8988T (cell line): ENCODE results near the gene VIPR2.
"Not testable (repeated sequence)": the region's sequence is repeated elsewhere in the genome, so short reads cannot be mapped to it uniquely, and the experiment has no call there.

ENCODE experiments used
- DNase-seq: peaks from one replicate; pipeline ENCODE4 v3.0.0; 2011

Gene VIPR2

GRCh38 chr7:159117366-159118196 lies 27.1 kb downstream of the VIPR2 start:
- no peak for DNase-seq

GRCh38 chr7:159116581-159117339 lies 27.9 kb downstream of the VIPR2 start:
- DNase-seq: no peak

DNA sequence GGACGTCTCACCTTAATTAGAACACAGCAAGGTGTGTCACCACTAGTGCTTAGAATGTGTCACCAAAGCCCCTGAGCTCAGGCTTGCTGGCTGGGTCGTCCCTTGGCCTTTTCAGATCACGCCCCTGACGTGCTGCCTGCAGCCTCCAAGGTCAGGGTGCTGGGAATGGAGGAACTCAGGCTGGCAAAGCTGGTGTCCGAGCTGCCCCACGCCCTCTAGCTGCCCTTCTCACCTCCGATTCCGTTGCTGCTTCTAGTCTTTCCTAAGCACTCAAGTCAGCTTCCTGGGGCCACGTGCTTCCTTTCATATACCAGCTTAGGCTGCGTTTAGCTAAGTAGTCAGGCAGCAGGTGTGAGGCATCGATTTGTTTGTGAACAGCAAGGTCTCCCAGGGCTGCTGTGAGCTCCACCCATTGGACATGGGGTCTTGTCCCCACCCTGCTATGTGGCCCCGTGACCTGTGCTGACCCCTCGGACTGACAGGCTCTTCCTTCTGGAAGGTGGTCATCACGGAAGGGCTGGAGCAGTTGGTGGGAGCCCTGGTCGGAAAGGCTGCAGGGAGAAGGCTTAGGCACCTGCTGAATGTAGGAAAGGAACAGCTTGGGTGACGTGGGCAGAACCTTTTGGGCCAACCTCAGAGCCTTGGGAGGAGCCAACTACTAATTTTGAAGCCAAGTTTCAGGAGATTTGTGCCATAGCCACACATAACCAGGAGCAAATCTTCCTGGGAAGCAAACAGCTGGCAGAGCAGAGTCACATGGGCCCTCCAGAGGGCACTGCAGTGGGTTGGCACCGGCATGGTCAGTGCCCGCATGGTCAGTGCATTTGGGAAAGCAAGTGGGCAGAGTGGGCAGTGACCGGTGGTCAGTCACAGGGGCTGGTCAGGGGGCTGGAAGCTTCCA lies 28.8 kb downstream of the VIPR2 start:
- no peak for DNase-seq

DNA sequence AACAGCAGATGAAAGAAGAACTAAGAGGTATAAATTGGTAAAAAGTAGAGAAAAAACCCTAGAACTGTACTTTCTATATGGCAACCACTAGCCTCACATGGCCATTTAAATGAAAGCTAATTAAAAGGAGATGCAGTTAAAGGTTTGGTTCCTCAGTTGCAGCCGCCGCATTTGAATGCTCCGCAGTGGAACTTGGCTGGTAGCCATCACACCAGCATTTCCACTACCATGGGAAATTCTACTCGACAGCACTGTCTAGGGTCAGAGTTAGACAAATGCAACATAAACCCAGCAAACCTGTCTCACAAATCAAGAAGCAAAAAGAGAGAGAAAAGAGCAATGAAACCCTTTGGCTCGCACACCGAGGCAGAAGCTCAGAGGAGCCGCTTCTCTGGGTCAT lies 29.7 kb downstream of the VIPR2 start:
- DNase-seq: no peak

GRCh38 chr7:159114096-159114495 lies 30.6 kb downstream of the VIPR2 start:
- no peak for DNase-seq

DNA sequence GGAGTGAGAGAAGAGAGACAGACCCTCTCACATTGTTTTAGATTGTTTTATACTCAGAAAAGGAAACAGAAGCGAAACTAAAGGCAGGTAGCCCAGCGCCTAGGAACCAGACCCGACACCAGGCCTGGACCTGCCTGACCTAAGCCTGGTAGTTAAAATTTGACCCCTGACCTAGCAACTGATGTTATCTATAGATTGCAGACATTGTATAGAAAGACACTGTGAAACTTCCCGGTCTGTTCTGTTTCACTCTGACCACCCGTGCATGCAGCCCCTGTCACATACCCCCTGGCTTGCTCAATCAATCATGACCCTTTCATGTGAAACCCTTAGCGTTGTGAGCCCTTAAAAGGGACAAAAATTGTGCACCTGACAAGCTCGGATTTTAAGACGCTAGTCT lies 31.6 kb downstream of the VIPR2 start:
- DNase-seq: no peak

GRCh38 chr7:159112136-159113011 lies 32.3 kb downstream of the VIPR2 start:
- no peak for DNase-seq

DNA sequence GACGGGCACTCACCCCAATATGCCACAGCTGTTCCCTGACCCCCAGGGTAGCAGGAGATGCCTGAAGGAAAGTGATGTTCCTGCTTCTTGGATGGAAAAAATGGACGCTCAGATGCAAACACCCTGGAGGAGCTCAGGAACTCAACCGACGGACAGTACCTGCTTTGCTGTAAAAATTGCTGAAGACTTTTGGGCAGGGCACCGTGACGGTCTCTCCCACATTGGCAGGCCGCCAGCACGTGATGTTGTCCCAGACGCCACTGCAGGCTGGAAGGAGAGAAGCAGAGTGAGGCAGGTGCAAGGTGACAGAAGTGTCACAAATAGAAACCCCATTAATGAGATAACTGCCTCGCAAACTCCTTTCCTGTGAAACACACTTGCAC lies 35.0 kb downstream of the VIPR2 start:
- DNase-seq: no peak

DNA sequence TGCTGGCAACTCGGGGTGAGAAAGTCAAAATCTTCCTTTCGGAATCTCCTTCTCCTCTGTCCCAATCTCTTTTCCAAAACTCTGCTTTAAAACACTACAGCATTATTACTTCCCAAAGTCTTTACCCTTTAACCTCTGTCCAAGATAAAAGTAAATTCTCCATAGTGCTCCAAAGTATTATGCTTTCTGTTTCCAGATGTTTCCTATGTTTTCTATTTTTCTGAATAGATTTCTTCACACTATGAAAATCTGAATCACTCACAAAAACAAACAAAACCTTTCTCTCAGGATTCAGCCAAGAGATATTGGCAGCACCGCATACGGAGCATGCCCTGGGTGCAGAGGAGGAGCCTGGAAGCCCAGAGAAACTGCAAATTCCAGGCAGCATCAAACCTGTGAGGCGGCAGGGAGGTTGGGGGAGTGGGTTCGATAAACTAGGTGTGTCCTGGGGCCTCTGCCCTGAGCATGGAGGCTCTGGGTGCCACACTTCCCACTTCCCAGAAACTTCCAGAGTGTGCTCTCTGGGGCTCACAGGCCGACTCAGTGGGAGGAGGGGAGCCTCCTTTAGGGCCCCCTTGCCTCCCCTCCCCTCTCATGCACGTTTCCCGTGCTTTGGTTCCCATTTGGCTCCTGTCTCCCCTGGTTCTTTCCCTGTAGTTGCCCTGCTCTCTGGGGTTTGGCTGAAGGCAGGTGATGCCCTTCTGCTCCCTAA lies 35.6 kb downstream of the VIPR2 start:
- DNase-seq: no peak

DNA sequence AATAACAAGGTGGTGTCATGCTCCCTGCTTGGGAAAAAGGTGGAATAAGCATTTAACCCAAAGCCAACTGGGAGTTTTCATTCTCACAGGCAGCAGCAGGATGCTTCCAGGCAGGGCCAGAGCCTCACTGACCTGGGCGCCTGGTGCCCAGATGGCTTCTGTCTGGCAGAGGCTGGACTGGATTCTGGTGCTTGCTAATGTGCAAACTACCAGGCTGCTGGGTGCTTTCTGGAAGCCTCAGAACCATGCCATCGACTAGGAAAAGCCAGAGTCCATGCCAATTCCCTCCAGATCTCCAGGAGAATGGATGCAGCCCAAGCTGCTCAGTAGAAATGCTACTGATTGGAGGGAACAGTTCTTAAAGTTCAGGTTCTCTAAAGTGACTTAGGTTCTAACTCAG lies 36.2 kb downstream of the VIPR2 start:
- no peak for DNase-seq

DNA sequence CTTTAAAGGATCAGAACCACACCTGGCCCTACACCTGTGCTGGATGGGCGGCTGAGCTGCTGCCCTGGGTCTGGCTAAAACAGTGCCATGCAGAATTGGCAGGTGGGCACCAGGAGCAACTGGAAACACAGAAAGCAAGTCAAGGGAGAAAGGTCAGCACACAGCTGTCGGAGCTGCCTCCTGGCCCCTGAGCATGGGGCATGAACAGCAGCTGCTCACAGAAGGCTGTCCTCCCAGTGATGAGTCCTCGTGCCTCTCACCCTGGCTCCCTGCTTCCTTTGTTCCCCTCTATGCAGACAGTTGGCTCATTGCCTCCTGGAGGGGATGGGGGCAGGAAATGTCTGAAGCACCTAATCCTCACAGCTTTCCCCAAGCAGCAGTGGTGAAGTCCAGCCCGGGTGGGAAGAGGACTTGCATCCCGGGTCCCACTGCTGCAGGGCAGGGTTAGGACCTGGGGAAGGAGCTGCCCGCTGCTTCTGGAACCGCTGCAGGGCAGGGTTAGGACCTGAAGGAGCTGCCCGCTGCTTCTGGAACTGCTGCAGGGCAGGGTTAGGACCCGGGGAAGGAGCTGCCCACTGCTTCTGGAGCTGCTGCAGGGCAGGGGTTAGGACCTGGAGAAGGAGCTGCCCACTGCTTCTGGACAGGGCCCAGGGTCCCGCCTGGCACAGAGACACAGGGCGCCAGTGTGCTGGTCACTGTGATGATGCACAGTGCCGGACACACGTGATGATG lies 37.3 kb downstream of the VIPR2 start:
- DNase-seq: no peak

DNA sequence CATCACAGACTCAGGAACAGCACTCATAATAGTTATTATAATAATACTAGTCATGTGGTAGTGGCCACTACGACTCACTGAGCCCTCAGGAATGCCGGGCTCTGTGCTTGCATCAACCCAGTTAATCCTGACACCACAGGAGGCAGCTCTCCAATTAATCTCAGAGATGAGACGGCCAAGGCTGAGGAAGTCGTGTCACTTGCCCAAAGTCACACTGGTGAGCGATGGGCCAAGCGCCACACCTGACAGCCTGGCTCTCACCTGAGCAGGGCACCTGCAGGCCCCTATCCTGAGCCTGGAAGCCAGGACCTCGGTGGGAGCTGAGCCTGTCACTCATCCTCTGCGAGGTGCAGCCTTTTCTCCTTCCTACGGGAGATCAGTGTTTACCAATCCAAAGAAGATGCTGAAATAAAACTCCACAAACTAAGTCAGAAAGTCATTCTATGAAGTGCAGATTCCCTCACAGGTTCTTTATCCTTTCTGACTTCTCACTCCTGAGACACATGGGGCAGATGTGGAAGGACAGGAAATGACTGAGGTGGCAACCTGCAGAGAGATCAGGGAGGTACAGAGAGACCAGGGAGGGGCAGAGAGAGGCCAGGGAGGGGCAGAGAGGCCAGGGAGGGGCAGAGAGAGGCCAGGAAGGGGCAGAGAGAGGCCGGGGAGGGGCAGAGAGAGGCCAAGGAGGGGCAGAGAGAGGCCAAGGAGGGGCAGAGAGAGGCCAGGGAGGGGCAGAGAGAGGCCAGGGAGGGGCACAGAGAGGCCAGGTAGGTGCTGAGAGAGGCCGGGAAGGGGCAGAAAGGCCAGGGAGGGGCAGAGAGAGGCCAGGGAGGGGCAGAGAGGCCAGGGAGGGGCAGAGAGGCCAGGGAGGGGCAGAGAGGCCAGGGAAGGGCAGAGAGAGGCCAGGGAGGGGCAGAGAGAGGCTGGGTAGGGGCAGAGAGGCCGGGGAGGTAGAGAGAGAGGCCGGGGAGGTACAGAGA lies 38.5 kb downstream of the VIPR2 start:
- DNase-seq: no peak

GRCh38 chr7:159105066-159105780 lies 39.4 kb downstream of the VIPR2 start:
- no peak for DNase-seq

DNA sequence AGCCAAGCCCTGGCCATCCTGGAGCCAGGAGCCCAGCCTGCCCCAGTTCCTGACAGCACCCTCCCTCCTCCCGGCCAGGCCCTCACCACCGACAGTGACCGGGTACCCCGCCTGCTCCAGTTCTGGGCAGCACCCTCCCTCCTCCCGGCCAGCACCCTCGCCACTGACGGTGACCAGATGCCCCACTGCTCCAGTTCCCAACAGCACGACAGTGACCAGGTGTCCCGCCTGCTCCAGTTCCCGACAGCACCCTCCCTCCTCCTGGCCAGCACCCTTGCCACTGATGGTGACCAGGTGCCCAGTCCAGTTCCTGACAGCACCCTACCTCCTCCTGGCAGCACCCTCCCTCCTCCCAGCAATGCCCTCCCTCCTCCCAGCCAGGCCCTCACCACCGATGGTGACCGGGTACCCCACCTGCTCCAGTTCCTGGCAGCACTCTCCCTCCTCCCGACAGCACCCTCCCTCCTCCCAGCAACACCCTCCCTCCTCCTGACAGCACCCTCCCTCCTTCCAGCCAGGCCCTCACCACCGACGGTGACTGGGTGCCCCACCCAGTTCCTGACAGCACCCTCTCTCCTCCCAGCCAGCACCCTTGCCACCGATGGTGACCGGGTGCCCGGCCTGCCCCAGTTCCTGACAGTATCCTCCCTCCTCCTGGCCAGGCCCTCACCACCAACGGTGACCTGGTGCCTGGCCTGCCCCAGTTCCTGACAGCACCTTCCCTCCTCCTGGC lies 40.3 kb downstream of the VIPR2 start:
- no peak for DNase-seq

- DNase-seq: no peak
These were observed 41.1 kb downstream of the VIPR2 start for GRCh38 chr7:159103382-159104187.

DNA sequence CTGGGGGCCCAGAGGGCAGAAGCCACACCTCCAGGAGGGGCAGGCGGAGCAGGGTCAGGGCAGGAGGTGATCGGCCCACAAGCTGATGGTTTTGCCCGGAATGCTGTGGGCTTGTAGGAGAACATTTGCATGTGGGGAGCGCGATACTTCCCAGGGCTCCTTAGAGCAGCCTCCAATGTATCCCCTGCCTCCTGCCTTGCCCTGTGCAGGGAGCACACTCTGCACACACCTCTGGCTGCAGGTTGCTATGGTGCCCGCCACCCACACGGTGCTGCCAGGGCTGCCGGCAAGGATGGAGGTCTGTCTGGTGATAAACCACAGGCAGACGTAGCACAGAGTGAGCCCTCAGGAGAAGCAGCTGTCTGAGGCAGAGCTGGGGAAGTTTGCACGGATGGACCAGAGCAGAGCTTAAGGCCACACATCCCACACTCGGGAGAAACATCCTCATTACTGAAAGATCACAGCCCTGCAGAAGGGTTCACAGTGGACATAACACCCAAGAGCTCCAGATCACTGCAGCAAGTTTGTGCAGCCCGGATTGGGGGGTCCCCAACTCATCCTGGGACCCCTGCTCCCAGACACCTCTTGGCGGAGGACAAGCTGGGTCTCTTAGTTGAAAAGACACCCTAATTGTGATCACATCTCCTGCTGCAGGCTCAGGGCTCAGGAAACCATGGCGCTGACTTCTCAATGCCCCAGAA lies 41.8 kb downstream of the VIPR2 start:
- DNase-seq: no peak

GRCh38 chr7:159101661-159102091 lies 43.0 kb downstream of the VIPR2 start:
- DNase-seq: not testable (repeated sequence)
